SK-N-MC (cell line): ENCODE data around the gene SLC35F3.

Experiments used
- EZH2 ChIP-seq: fragments of 200-600 bp; sonication (generic); IDR thresholded peaks from one replicate; pipeline ENCODE4 v1.6.1; 2017; ENCODE audit warnings: antibody characterized with exemption
- FOXP2 ChIP-seq: optimal IDR thresholded peaks from 2 replicates; pipeline ENCODE3; 2011; ENCODE audit warnings: mild to moderate bottlenecking, moderate library complexity; ENCODE audit not compliant: insufficient read depth; ENCODE audit errors: extremely low read length, control extremely low read depth
- POLR2AphosphoS5 ChIP-seq: IDR thresholded peaks from 2 replicates; pipeline ENCODE4 v1.6.1; 2012; ENCODE audit warnings: mild to moderate bottlenecking, low read depth, low read length, borderline replicate concordance

DNA sequence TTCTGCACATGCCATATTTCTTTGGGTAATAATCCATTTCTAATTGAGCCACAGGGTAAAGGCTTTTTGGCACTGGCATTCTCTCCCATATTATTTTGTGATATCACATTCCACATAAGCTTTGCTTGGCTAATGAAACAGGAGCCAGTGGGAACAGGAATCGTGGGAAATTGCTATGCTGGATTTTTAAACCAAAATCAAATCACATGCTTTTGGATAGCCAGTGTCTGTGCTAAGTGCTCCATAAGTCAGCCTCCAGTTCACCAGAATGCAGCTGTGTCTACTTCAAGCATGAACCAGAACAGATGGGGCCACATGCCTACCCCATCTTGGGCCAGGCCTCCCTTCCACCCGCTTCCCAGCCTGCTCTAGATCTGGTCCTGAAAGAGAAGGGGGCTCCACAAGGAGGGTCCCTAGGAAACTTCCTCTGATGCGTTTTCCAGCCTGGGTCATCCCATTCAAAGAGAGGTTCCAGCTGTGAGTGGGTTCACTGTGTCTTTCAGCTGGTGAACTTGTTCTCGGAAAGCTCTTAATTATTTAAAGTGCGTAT is 337.5 kb downstream of the SLC35F3 start:
- TF ChIP-seq POLR2AphosphoS5 (no peak), EZH2 (no peak), FOXP2 (no peak)
